K562 (cell line): ENCODE measurements around the gene ALG1L2. TPM values are rescaled to one million over a fixed set of nuclear protein-coding genes. Genes with fewer than 3 reads are reported as not detected.
"Not testable (repeated sequence)": the region's sequence is repeated elsewhere in the genome, so short reads cannot be mapped to it uniquely, and the experiment has no call there.

Experiments used
- ATAC-seq: fragments of 200-7000 bp; cut with Tn5 transposase; 3 replicates; pipeline ENCODE4 v1.9.1; 2020; ENCODE audit warnings: moderate library complexity
- BruUV-seq: library from RNA; stranded (reverse); fragments of 400-500 nt; replicated peaks from 2 replicates; lab custom pipeline; 2021; lab: Mats Ljungman, UMichigan
- CTCF ChIA-PET: fragments of 300-600 bp; formaldehyde crosslinking; extraction: SDS; loops from one replicate; lab custom pipeline; 2021; ENCODE audit warnings: low intra/inter-chr PET ratio; lab: Yijun Ruan, JAX
- POLR2A ChIA-PET: fragments of 300-600, 350-650 bp; sonication (Branson Sonifier 250); formaldehyde crosslinking; extraction: SDS; loops from one replicate; lab custom pipeline; 2021; ENCODE audit warnings: antibody characterized with exemption, inconsistent platforms; lab: Yijun Ruan, JAX
- DNase-seq, 4 experiments: peaks; one replicate each; pipeline versions ENCODE4 v3.0.0 to v3.0.0-alpha.2; 2011 to 2018; ENCODE audit warnings: low spot score in 3 of 4, mixed read lengths in 3 of 4; ENCODE audit errors: extremely low read depth in 1 of 4
- FAIRE-seq: peaks from 2 replicates; lab custom pipeline; 2011; peaks lifted over from hg19 to GRCh38; lab: Jason Lieb, UNC
- H2AFZ ChIP-seq: 2 replicates; pipeline ENCODE4 v1.6.0; 2011; ENCODE audit warnings: low read depth, low read length, control low read depth, inconsistent platforms
- H3K27ac ChIP-seq: fragments of 200-600 bp; 3 replicates; pipeline ENCODE4 v1.8.0; 2011; ENCODE audit warnings: low read depth, mild to moderate bottlenecking, control low read depth, inconsistent platforms, low read length, moderate library complexity, mixed read lengths; ENCODE audit errors: extremely low read depth
- H3K27me3 ChIP-seq, 2 experiments: fragments of 300-600 bp in 1 of 2; 2 replicates in 1 of 2; 3 replicates in 1 of 2; pipeline versions ENCODE4 v1.6.0 to v1.8.0; 2011; ENCODE audit warnings: inconsistent platforms in 2 of 2, low read length in 2 of 2, mild to moderate bottlenecking in 1 of 2, mixed read lengths in 1 of 2, moderate library complexity in 1 of 2; ENCODE audit not compliant: control insufficient read depth in 2 of 2, insufficient read depth in 2 of 2
- H3K36me3 ChIP-seq: fragments of 300-600 bp; 3 replicates; pipeline ENCODE4 v1.8.0; 2011; ENCODE audit warnings: mild to moderate bottlenecking, low read length, inconsistent platforms; ENCODE audit not compliant: control insufficient read depth, insufficient read depth
- H3K4me1 ChIP-seq, 2 experiments: fragments of 200-600 bp in 1 of 2; replicated peaks in 1 of 2; 2 replicates in 1 of 2; 3 replicates in 1 of 2; pipeline versions ENCODE4 v1.5.1 to v1.8.0; 2011; ENCODE audit warnings: inconsistent platforms in 2 of 2, low read length in 2 of 2, mild to moderate bottlenecking in 1 of 2, mixed read lengths in 1 of 2, moderate library complexity in 1 of 2; ENCODE audit not compliant: control insufficient read depth in 2 of 2, insufficient read depth in 2 of 2
- H3K4me2 ChIP-seq: 2 replicates; pipeline ENCODE4 v1.6.1; 2011; ENCODE audit warnings: low read length, control low read depth, inconsistent platforms, mixed read lengths; ENCODE audit not compliant: insufficient read depth
- H3K4me3 ChIP-seq: fragments of 200-600 bp; sonication (generic), shearing (Covaris generic); 2 replicates; pipeline ENCODE4 v1.5.1; 2016; ENCODE audit warnings: control low read depth, inconsistent platforms
- H3K79me2 ChIP-seq: fragments of 200-600 bp; 3 replicates; pipeline ENCODE4 v1.8.0; 2011; ENCODE audit warnings: low read length, inconsistent platforms; ENCODE audit not compliant: control insufficient read depth, insufficient read depth
- H3K9ac ChIP-seq, 2 experiments: 2 replicates each; pipeline versions ENCODE4 v1.6.0 to v1.6.1; 2011; ENCODE audit warnings: low read depth in 2 of 2, low read length in 2 of 2, control low read depth in 1 of 2, inconsistent platforms in 1 of 2, mild to moderate bottlenecking in 1 of 2, mixed read lengths in 1 of 2; ENCODE audit not compliant: insufficient read depth in 1 of 2
- H3K9me1 ChIP-seq: one replicate; pipeline ENCODE4 v1.6.0; 2011; ENCODE audit warnings: inconsistent platforms, mild to moderate bottlenecking, low read length, moderate library complexity; ENCODE audit not compliant: control insufficient read depth, insufficient read depth
- H3K9me3 ChIP-seq: replicated peaks from 2 replicates; pipeline ENCODE4 v1.5.1; 2011; ENCODE audit warnings: low read depth, low read length, inconsistent platforms; ENCODE audit not compliant: control insufficient read depth, insufficient read depth
- H4K20me1 ChIP-seq: replicated peaks from 2 replicates; pipeline ENCODE4 v1.6.1; 2011; ENCODE audit warnings: low read length, inconsistent platforms, mixed read lengths; ENCODE audit not compliant: control insufficient read depth, insufficient read depth
- ATF3 ChIP-seq, 2 experiments: fragments of 450-650 bp in 1 of 2; sonication (generic) in 1 of 2; formaldehyde crosslinking in 1 of 2; IDR thresholded peaks in 1 of 2; conservative IDR thresholded peaks in 1 of 2; 2 replicates each; pipeline versions ENCODE4 v1.6.1 to v1.8.1; 2016 to 2023; ENCODE audit warnings: mild to moderate bottlenecking in 2 of 2, moderate library complexity in 2 of 2, inconsistent platforms in 1 of 2, missing genetic modification reagents in 1 of 2
- FOSL1 ChIP-seq: fragments of 200-800 bp; sonication (Bioruptor generic); conservative IDR thresholded peaks from 2 replicates; pipeline ENCODE4 v1.6.1; 2016; ENCODE audit warnings: missing genetic modification characterization, missing compliant biosample characterization
- HDAC8 ChIP-seq: fragments of 450-650 bp; IDR thresholded peaks from 2 replicates; pipeline ENCODE4 v1.6.1; 2016; ENCODE audit warnings: mild to moderate bottlenecking, missing genetic modification characterization, moderate library complexity, missing compliant biosample characterization
- SLC30A9 ChIP-seq: fragments of 250-450 bp; sonication (Bioruptor Pico); IDR thresholded peaks from 2 replicates; pipeline ENCODE4 v1.8.0; 2022; ENCODE audit warnings: mild to moderate bottlenecking, moderate library complexity
- SRF ChIP-seq, 2 experiments: fragments of 250-450, 450-650 bp in 1 of 2; sonication (Bioruptor Pico) in 1 of 2; sonication (generic) in 1 of 2; formaldehyde crosslinking; IDR thresholded peaks; 2 replicates each; pipeline versions ENCODE4 v1.5.0 to v1.5.1; 2020 to 2022; ENCODE audit warnings: mild to moderate bottlenecking in 1 of 2, missing genetic modification reagents in 1 of 2
- WGBS: fragments of 100-300 bp; shearing (Covaris generic); methylation state at CpG from one replicate; pipeline ENCODE4 v1.1.6; 2016; ENCODE audit warnings: low coverage, mixed read lengths; ENCODE audit not compliant: insufficient coverage; ENCODE audit errors: missing lambda C conversion rate; 5-methylcytosine and 5-hydroxymethylcytosine counted together
- in situ Hi-C: fragments of 300-500 bp; cut with MboI; formaldehyde crosslinking; loops from 4 replicates; pipeline ENCODE4 v1.15.0; 2018; ENCODE audit warnings: inconsistent platforms, mixed read lengths
- intact Hi-C: fragments of 100-400 bp; cut with micrococcal nuclease; formaldehyde crosslinking; loops from 2 replicates; pipeline ENCODE4 v1.14.2; 2022
- polyA plus RNA-seq, 8 experiments: library from polyadenylated mRNA; depleted of rRNA in 4 of 8; stranded (reverse) in 5 of 8; unstranded in 3 of 8; fragments of >200 nt; fragmentation: Nextera tagmentation in 2 of 8; fragmentation: Illumina TruSeq in 1 of 8; extraction: Ambion mirVana in 2 of 8; extraction: Trizol in 1 of 8; gene quantifications; 2 replicates each; pipeline versions ENCODE4 v1.2.1 to v1.2.3, GENCODE V29; 2011 to 2014; ENCODE audit warnings: inconsistent platforms in 1 of 8, missing spikeins in 1 of 8
- total RNA-seq, 7 experiments: library from RNA; depleted of rRNA in 6 of 7; stranded (reverse); fragments of >200 nt in 6 of 7; fragmentation: Illumina TruSeq in 2 of 7; extraction: Trizol in 2 of 7; gene quantifications; 2 replicates each; pipeline versions ENCODE4 v1.2.1 to v1.2.3, GENCODE V29; 2011 to 2021; ENCODE audit warnings: low replicate concordance in 1 of 7
- TF ChIP-seq, protein P1 (sequence below): IDR thresholded peaks from 2 replicates; pipeline ENCODE4 v1.6.1; 2012; ENCODE audit warnings: low read depth, low read length, improper control_type of control experiment, borderline replicate concordance

The ALG1L2 gene
- total and polyA plus RNA-seq, 9 of the 15 experiments (the other 6 are each of a cell fraction or from before 2014, with no cell fraction given): 0.10 to 1.1 (median 0.33) TPM; not detected in 2

- H3K4me2 ChIP-seq; intact Hi-C loops; H3K4me3 ChIP-seq; H4K20me1 ChIP-seq; H3K27me3 ChIP-seq; POLR2A ChIA-PET; FAIRE-seq; ATAC-seq; BruUV-seq; H3K79me2 ChIP-seq; H3K4me1 ChIP-seq; DNase-seq; H3K9ac ChIP-seq; H3K27ac ChIP-seq; H3K36me3 ChIP-seq; H3K9me3 ChIP-seq; CTCF ChIA-PET; in situ Hi-C loops; H2AFZ ChIP-seq; H3K9me1 ChIP-seq; TF ChIP-seq ATF3 (CRISPR knock-in tag; conservative IDR thresholded peaks at IDR 0.05): not testable (repeated sequence)
- peak; percentile 46 for TF ChIP-seq ATF3 (IDR thresholded peaks at IDR 0.05)
- TF ChIP-seq FOSL1 (tag): 0 out of 2 replicates have a peak, but pooled peaks have one; percentile 37
- TF ChIP-seq SRF (CRISPR knock-in tag; IDR thresholded peaks at IDR 0.05): peak in 1 of 2 experiments; percentile 76; a peak in 2 of 4 replicates
- 29% methylated on average over 1 of the region's 2 CpGs for WGBS
Observed at GRCh38 chr3:130115400-130115799, 33.8 kb downstream of the ALG1L2 start.

DNA sequence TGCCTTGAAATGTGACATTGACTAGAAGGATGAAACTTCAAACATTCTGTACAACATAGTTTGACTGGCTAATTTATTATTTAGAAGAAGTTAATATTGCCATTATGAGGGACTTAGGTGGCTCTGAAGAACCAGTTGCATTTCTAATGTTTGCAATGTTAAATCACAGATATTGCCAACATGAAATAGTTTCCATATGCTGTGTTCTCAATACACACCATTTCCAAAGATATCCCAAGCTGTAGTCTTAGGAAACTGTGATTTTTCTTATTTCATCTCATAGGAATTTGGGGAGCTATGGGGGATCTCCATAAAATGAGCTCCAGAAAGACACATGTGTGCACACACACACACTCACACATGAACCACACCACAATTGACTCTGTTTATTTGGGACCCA lies 36.3 kb downstream of the ALG1L2 start:
- TF ChIP-seq SLC30A9 (CRISPR knock-in tag) (no peak), HDAC8 (no peak)
- TF ChIP-seq, protein P1, sequence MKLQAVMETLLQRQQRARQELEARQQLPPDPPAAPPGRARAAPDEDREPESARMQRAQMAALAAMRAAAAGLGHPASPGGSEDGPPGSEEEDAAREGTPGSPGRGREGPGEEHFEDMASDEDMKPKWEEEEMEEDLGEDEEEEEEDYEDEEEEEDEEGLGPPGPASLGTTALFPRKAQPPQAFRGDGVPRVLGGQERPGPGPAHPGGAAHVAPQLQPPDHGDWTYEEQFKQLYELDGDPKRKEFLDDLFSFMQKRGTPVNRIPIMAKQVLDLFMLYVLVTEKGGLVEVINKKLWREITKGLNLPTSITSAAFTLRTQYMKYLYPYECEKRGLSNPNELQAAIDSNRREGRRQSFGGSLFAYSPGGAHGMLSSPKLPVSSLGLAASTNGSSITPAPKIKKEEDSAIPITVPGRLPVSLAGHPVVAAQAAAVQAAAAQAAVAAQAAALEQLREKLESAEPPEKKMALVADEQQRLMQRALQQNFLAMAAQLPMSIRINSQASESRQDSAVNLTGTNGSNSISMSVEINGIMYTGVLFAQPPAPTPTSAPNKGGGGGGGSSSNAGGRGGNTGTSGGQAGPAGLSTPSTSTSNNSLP: no peak
- H3K9me1 ChIP-seq: no peaks in the 10 kb centered on the region
- no peak overlapping the region for H3K27ac ChIP-seq
- H3K4me2 ChIP-seq: no peak overlapping the region
- DNase-seq: no peak
- intact Hi-C loops: no loop called here
- no peak overlapping the region for H3K4me3 ChIP-seq
- H3K36me3 ChIP-seq: no peaks in the 10 kb centered on the region
- POLR2A ChIA-PET: no interaction called here
- FAIRE-seq: no peak
- H3K27me3 ChIP-seq: no peaks in the 10 kb centered on the region
- no peaks in the 10 kb centered on the region for H4K20me1 ChIP-seq
- in situ Hi-C loops: no loop called here
- BruUV-seq: no TSS peak
- ATAC-seq: no peak
- H3K9me3 ChIP-seq: no peaks in the 10 kb centered on the region
- CTCF ChIA-PET: no interaction called here
- no peak overlapping the region for H2AFZ ChIP-seq
- H3K9ac ChIP-seq: no peak overlapping the region
- peaks cover 0 to 3% of the 10 kb centered on the region in 2 experiments; a peak in 2 of 5 replicates for H3K4me1 ChIP-seq
- H3K79me2 ChIP-seq: no peaks in the 10 kb centered on the region
